HG03095 (cell line): Measurements from ENCODE around the gene MYL6B.
"Not testable (repeated sequence)": the region's sequence is repeated elsewhere in the genome, so short reads cannot be mapped to it uniquely, and the experiment has no call there.

Experiments used
- ATAC-seq: cut with Tn5 transposase; IDR thresholded peaks from one replicate; pipeline ENCODE4 v1.9.1; 2021; ENCODE audit warnings: moderate library complexity; ENCODE audit not compliant: unreplicated experiment

The MYL6B gene

GRCh38 chr12:56163533-56164344 lies 11.4 kb downstream of the MYL6B start:
- no peak for ATAC-seq

- ATAC-seq: no peak
These were observed 11.9 kb downstream of the MYL6B start for GRCh38 chr12:56164345-56164729.

- ATAC-seq: no peak
These were observed 13.0 kb downstream of the MYL6B start for GRCh38 chr12:56165369-56165768.

GRCh38 chr12:56169229-56169759 lies 16.9 kb downstream of the MYL6B start:
- ATAC-seq: no peak

- no peak for ATAC-seq
These were observed 20.5 kb downstream of the MYL6B start for GRCh38 chr12:56172839-56173238.

- ATAC-seq: no peak
These were observed 26.0 kb downstream of the MYL6B start for GRCh38 chr12:56178347-56178746.

- ATAC-seq: no peak
These were observed 34.6 kb downstream of the MYL6B start for GRCh38 chr12:56186957-56187356.

- ATAC-seq: no peak
These were observed 35.9 kb downstream of the MYL6B start for GRCh38 chr12:56188131-56188777.

GRCh38 chr12:56188778-56189098 lies 36.4 kb downstream of the MYL6B start:
- ATAC-seq: no peak

- ATAC-seq: peak; percentile 58
These were observed 36.9 kb downstream of the MYL6B start, which contains the start of gene SMARCC2 for GRCh38 chr12:56189099-56189917. SMARCC2 (minus strand) TSS chr12:56189483; CDS start chr12:56189461, 22 bp downstream.

GRCh38 chr12:56189918-56190694 lies 37.7 kb downstream of the MYL6B start:
- peak; percentile 37 for ATAC-seq

- ATAC-seq: no peak
These were observed 38.3 kb downstream of the MYL6B start for GRCh38 chr12:56190695-56191155.

- ATAC-seq: no peak
These were observed 40.2 kb downstream of the MYL6B start for GRCh38 chr12:56192582-56192981.

GRCh38 chr12:56193025-56193578 lies 40.7 kb downstream of the MYL6B start:
- no peak for ATAC-seq

- ATAC-seq: not testable (repeated sequence)
These were observed 44.6 kb downstream of the MYL6B start for GRCh38 chr12:56196818-56197550.

- no peak for ATAC-seq
These were observed 45.7 kb downstream of the MYL6B start for GRCh38 chr12:56197921-56198635.

GRCh38 chr12:56198836-56199235 lies 46.4 kb downstream of the MYL6B start:
- ATAC-seq: no peak

- ATAC-seq: no peak
These were observed 50.0 kb downstream of the MYL6B start for GRCh38 chr12:56202366-56202765.

GRCh38 chr12:56202838-56203237 lies 50.5 kb downstream of the MYL6B start:
- ATAC-seq: no peak
